Uterus (tissue), 2 donors: ENCODE data around the gene TOP1.

Experiments used
- CTCF ChIP-seq, 4 experiments: fragments of 200-600 bp in 2 of 4; fragments of 450-650 bp in 2 of 4; sonication (generic) in 2 of 4; IDR thresholded peaks; one replicate each; pipeline ENCODE4 v1.5.1; 2016 to 2019; ENCODE audit warnings: antibody characterized with exemption in 4 of 4, mild to moderate bottlenecking in 2 of 4, moderate library complexity in 1 of 4
- POLR2A ChIP-seq, 2 donors: fragments of 450-650 bp; IDR thresholded peaks; one replicate each; pipeline ENCODE4 v1.6.1; 2016; ENCODE audit warnings: antibody characterized with exemption in 2 of 2, mild to moderate bottlenecking in 1 of 2, moderate library complexity in 1 of 2

- TF ChIP-seq CTCF (IDR thresholded peaks at IDR 0.05) (no peak), POLR2A (IDR thresholded peaks at IDR 0.05) (no peak)
These were observed 52.2 kb downstream of the TOP1 start for GRCh38 chr20:41080866-41081265.
